ENCODE data around the gene FHAD1. TPM values are rescaled to one million over a fixed set of nuclear protein-coding genes. Genes with fewer than 3 reads are reported as not detected.

Gene FHAD1
- total and polyA plus RNA-seq, 10 of the 15 experiments (the other 5 are each of a cell fraction or from before 2014, with no cell fraction given), result 0.09 to 1.0 (median 0.32) TPM; not detected in 2

DNA sequence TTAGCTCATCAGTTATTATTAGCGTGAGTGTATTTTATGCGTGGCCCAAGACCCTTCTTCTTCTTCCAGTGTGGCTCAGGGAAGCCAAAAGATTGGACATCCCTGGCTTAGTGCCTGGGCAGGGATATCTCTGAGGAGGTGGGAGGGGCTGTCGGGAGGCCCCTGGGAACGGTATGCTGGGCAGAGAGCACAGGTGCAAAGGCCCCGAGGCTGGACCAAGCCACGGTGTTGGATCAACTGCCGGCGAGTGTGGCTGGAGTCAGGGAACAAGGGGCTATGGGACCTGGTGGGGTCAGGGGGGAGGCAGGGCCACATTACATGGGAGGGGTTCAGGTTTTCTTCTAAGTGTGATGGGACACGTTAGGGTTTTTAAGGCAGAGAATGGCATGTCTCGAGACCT is 62.7 kb downstream of the FHAD1 start:
- no peaks in the 10 kb centered on the region for H3K36me3 ChIP-seq (ENCODE audit: control insufficient read depth in 2 of 2, insufficient read depth in 2 of 2, low read length in 1 of 2)
- no peaks in the 10 kb centered on the region; the same call in 1 of the 2 replicates for H4K20me1 ChIP-seq (ENCODE audit: control insufficient read depth, insufficient read depth)
- H3K9ac ChIP-seq (ENCODE audit: control insufficient read depth, insufficient read depth, low read length), result no peak overlapping the region
- H3K9me3 ChIP-seq (replicated peaks; ENCODE audit: control insufficient read depth, insufficient read depth, low read length), result no peaks in the 10 kb centered on the region
- no peak overlapping the region for H3K4me3 ChIP-seq
- no peaks in the 10 kb centered on the region for H3K79me2 ChIP-seq (ENCODE audit: control insufficient read depth, insufficient read depth, low read length)
- ATAC-seq (no peak), FAIRE-seq (no peak), DNase-seq (ENCODE audit: low read depth, low spot score) (no peak)
- no peak overlapping the region for H3K27ac ChIP-seq (ENCODE audit: control insufficient read depth, insufficient read depth)
- in situ Hi-C loops (cut with MboI) (loop anchor here (10.0 kb wide), 1 partner anchor 185 kb away; no protein-coding TSS in a partner anchor), intact Hi-C loops (cut with micrococcal nuclease; ENCODE audit: unreplicated experiment) (no loop called here)
- CTCF ChIA-PET, result interaction anchor here (1.0 kb wide), 1 partner anchor 179 kb away, joined by 3 read pairs; no protein-coding TSS in a partner anchor
- POLR2A ChIA-PET, result no interaction called here
- peaks cover 0 to 2% of the 10 kb centered on the region in 2 experiments; a peak in 3 of 4 replicates for H3K27me3 ChIP-seq (replicated peaks in 1 of 2; ENCODE audit: control insufficient read depth in 2 of 2, insufficient read depth in 2 of 2, low read length in 1 of 2)
- TF ChIP-seq SMAD5 (IDR thresholded peaks at IDR 0.05; ENCODE audit: low read depth), result no peak
- no peak for TF ChIP-seq SMAD1 (IDR thresholded peaks at IDR 0.05; ENCODE audit: low read depth, partially characterized antibody)
- TF ChIP-seq RCOR1 (conservative IDR thresholded peaks at IDR 0.05; ENCODE audit: low read depth, low read length), result no peak
- TF ChIP-seq RELA (IDR thresholded peaks at IDR 0.05; ENCODE audit: borderline replicate concordance, partially characterized antibody), result no peak
- TF ChIP-seq, protein P1, sequence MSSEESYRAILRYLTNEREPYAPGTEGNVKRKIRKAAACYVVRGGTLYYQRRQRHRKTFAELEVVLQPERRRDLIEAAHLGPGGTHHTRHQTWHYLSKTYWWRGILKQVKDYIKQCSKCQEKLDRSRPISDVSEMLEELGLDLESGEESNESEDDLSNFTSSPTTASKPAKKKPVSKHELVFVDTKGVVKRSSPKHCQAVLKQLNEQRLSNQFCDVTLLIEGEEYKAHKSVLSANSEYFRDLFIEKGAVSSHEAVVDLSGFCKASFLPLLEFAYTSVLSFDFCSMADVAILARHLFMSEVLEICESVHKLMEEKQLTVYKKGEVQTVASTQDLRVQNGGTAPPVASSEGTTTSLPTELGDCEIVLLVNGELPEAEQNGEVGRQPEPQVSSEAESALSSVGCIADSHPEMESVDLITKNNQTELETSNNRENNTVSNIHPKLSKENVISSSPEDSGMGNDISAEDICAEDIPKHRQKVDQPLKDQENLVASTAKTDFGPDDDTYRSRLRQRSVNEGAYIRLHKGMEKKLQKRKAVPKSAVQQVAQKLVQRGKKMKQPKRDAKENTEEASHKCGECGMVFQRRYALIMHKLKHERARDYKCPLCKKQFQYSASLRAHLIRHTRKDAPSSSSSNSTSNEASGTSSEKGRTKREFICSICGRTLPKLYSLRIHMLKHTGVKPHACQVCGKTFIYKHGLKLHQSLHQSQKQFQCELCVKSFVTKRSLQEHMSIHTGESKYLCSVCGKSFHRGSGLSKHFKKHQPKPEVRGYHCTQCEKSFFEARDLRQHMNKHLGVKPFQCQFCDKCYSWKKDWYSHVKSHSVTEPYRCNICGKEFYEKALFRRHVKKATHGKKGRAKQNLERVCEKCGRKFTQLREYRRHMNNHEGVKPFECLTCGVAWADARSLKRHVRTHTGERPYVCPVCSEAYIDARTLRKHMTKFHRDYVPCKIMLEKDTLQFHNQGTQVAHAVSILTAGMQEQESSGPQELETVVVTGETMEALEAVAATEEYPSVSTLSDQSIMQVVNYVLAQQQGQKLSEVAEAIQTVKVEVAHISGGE (CRISPR knock-in tag; IDR thresholded peaks at IDR 0.05), result no peak
- no peak for TF ChIP-seq JUND (IDR thresholded peaks at IDR 0.05; ENCODE audit: low read depth, low read length)
- TF ChIP-seq CREM (IDR thresholded peaks at IDR 0.05; ENCODE audit: low read depth), result no peak
- TF ChIP-seq, protein P2, sequence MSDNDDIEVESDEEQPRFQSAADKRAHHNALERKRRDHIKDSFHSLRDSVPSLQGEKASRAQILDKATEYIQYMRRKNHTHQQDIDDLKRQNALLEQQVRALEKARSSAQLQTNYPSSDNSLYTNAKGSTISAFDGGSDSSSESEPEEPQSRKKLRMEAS (IDR thresholded peaks at IDR 0.05; ENCODE audit: low read depth, low read length), result no peak
- TF ChIP-seq, protein P3, sequence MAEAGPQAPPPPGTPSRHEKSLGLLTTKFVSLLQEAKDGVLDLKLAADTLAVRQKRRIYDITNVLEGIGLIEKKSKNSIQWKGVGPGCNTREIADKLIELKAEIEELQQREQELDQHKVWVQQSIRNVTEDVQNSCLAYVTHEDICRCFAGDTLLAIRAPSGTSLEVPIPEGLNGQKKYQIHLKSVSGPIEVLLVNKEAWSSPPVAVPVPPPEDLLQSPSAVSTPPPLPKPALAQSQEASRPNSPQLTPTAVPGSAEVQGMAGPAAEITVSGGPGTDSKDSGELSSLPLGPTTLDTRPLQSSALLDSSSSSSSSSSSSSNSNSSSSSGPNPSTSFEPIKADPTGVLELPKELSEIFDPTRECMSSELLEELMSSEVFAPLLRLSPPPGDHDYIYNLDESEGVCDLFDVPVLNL (IDR thresholded peaks at IDR 0.05; ENCODE audit: low read depth, low read length), result no peak
- TF ChIP-seq RAD21 (IDR thresholded peaks at IDR 0.05; ENCODE audit: insufficient read depth, low read depth, low read length), result no peak
- TF ChIP-seq SREBF1 (IDR thresholded peaks at IDR 0.05; ENCODE audit: low read length), result no peak
- no peak for TF ChIP-seq POU2F2 (IDR thresholded peaks at IDR 0.05; ENCODE audit: borderline replicate concordance, low read depth, low read length)
- no peak for TF ChIP-seq RB1 (IDR thresholded peaks at IDR 0.05; ENCODE audit: borderline replicate concordance)
- TF ChIP-seq WRNIP1 (IDR thresholded peaks at IDR 0.05; ENCODE audit: borderline replicate concordance, low read depth, low read length), result no peak
- RAD21 ChIA-PET (ENCODE audit: unreplicated experiment), result interaction anchor here (1.4 kb wide), 1 partner anchor 181 kb away, joined by 6 read pairs; no protein-coding TSS in a partner anchor
- 42% methylated on average over 10 of the region's 10 CpGs for WGBS (ENCODE audit: insufficient coverage, insufficient replicate concordance, low lambda C conversion rate, missing lambda C conversion rate)
- no peak overlapping the region for H2AFZ ChIP-seq (ENCODE audit: control insufficient read depth, low read depth, low read length)
- no peaks in the 10 kb centered on the region for H3K4me1 ChIP-seq (ENCODE audit: control insufficient read depth, insufficient read depth, low read length)
- H3K4me2 ChIP-seq (ENCODE audit: control insufficient read depth, insufficient read depth), result no peak overlapping the region
- SMC1A ChIA-PET (ENCODE audit: uncharacterized antibody, unreplicated experiment), result interaction anchor here (1.6 kb wide), 1 partner anchor 181 kb away, joined by 6 read pairs; no protein-coding TSS in a partner anchor
- no TSS peak for BruUV-seq (replicated peaks)
